ENCODE results near the gene PRKAB1.

The PRKAB1 gene

DNA sequence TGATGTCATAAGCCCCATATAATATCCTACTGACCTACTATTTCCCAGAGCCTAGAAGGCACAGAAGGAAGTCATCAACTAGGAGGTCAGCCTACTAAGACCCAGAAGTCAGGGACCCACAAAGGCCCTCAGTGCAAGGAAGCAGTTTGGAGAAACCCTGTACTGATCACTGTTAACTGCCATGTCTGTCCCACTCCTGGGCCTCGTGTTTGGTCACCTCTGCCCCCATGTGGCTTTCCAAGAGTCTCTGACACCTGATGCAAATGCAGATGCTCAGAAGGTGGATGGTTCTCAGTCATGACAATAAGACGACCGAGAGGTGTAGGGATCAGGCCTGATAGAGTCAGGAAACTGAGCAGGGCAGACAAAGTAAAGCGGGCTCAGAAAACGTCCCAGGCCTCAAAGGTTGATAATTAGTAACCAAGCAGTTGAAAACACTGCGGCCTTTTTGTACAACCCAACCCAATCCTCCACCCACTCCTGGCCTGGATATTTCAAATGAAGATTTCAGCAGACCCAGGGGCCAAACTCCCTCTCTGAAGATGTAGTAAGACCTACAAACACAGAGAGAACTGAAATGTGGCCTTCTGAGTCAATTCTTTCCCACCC lies 23.4 kb downstream of the PRKAB1 start:
- Histone ChIP-seq H3K9me3 (replicated peaks; ENCODE audit: insufficient read depth, low read length) (no peaks in the 10 kb centered on the region), H3K27me3 (replicated peaks; ENCODE audit: insufficient read depth, low read length) (no peaks in the 10 kb centered on the region), H3K4me3 (ENCODE audit: low read length) (no peak overlapping the region), H2AFZ (ENCODE audit: low read length) (no peak overlapping the region), H3K9ac (ENCODE audit: low read length) (no peak overlapping the region), H3F3A (ENCODE audit: insufficient read depth, low read length) (no peaks in the 10 kb centered on the region), H3K4me2 (ENCODE audit: low read depth, low read length) (no peak overlapping the region), H3K27ac (ENCODE audit: low read length) (no peak overlapping the region), H3K36me3 (replicated peaks; ENCODE audit: insufficient read depth, low read length) (no peaks in the 10 kb centered on the region), H3K9me2 (replicated peaks; ENCODE audit: insufficient read depth, low read length) (no peaks in the 10 kb centered on the region), H3K79me2 (ENCODE audit: low read length) (no peaks in the 10 kb centered on the region), H4K20me1 (ENCODE audit: insufficient read depth, low read length) (no peaks in the 10 kb centered on the region), H3K4me1 (ENCODE audit: low read length) (no peaks in the 10 kb centered on the region)
- DNase-seq, result no peak
- no peak for TF ChIP-seq EZH2phosphoT487 (IDR thresholded peaks at IDR 0.05; ENCODE audit: low read length)
- TF ChIP-seq EZH2 (optimal IDR thresholded peaks at IDR 0.05; ENCODE audit: low read depth, low read length), result no peak
- TF ChIP-seq, protein P1, sequence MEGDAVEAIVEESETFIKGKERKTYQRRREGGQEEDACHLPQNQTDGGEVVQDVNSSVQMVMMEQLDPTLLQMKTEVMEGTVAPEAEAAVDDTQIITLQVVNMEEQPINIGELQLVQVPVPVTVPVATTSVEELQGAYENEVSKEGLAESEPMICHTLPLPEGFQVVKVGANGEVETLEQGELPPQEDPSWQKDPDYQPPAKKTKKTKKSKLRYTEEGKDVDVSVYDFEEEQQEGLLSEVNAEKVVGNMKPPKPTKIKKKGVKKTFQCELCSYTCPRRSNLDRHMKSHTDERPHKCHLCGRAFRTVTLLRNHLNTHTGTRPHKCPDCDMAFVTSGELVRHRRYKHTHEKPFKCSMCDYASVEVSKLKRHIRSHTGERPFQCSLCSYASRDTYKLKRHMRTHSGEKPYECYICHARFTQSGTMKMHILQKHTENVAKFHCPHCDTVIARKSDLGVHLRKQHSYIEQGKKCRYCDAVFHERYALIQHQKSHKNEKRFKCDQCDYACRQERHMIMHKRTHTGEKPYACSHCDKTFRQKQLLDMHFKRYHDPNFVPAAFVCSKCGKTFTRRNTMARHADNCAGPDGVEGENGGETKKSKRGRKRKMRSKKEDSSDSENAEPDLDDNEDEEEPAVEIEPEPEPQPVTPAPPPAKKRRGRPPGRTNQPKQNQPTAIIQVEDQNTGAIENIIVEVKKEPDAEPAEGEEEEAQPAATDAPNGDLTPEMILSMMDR (IDR thresholded peaks at IDR 0.05; ENCODE audit: low read length), result no peak

DNA sequence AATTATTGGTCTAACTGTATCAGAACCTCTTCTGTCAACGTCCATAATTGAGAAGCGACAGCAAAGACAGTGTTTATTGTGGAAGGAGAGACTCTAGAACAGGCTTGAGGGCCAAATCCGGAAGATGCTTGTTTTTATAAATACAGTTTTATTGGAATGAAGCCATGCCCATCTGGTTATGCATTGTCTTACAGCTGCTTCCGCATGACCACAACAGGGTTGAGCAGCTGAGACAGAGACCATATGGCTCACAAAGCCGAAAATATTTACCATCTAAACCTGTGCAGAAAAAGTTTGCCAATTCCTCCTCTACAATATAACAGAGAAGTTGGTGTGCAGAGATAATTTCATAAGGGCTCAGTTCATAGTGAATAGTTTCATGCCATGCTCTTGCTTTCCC lies 24.5 kb downstream of the PRKAB1 start:
- no peak overlapping the region for H3K4me3 ChIP-seq (ENCODE audit: low read length)
- no peaks in the 10 kb centered on the region for H3K9me3 ChIP-seq (replicated peaks; ENCODE audit: insufficient read depth, low read length)
- H3K27ac ChIP-seq (ENCODE audit: low read length), result no peak overlapping the region
- TF ChIP-seq, protein P1 (IDR thresholded peaks at IDR 0.05; ENCODE audit: low read length), result no peak
- TF ChIP-seq EZH2phosphoT487 (IDR thresholded peaks at IDR 0.05; ENCODE audit: low read length), result no peak
- TF ChIP-seq EZH2 (optimal IDR thresholded peaks at IDR 0.05; ENCODE audit: low read depth, low read length), result no peak
- H3F3A ChIP-seq (ENCODE audit: insufficient read depth, low read length), result no peaks in the 10 kb centered on the region
- no peak overlapping the region for H2AFZ ChIP-seq (ENCODE audit: low read length)
- no peak overlapping the region for H3K4me2 ChIP-seq (ENCODE audit: low read depth, low read length)
- no peak overlapping the region for H3K9ac ChIP-seq (ENCODE audit: low read length)
- no peaks in the 10 kb centered on the region for H3K9me2 ChIP-seq (replicated peaks; ENCODE audit: insufficient read depth, low read length)
- H3K27me3 ChIP-seq (replicated peaks; ENCODE audit: insufficient read depth, low read length), result no peaks in the 10 kb centered on the region
- no peaks in the 10 kb centered on the region for H4K20me1 ChIP-seq (ENCODE audit: insufficient read depth, low read length)
- H3K4me1 ChIP-seq (ENCODE audit: low read length), result no peaks in the 10 kb centered on the region
- no peaks in the 10 kb centered on the region for H3K36me3 ChIP-seq (replicated peaks; ENCODE audit: insufficient read depth, low read length)
- H3K79me2 ChIP-seq (ENCODE audit: low read length), result no peaks in the 10 kb centered on the region
- DNase-seq, result no peak

DNA sequence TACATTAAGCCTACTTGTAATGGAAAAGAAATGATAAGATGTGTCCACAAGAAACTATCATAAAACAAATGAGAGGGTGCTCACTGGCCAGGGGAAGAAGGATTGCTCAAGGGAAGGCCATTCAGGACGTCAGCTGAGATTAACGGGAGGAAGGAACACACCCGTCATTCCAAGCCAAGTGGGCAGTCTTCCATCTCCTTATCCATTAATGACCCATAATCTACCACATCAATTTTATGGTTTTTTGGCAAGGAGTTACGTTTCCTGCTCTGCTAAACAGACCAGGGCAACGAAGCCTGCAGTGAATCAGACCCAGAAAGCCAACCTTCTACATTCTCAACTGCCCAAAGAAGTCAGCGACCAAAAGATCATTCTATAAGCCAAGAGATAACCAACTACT lies 25.1 kb downstream of the PRKAB1 start:
- H3F3A ChIP-seq (ENCODE audit: insufficient read depth, low read length), result no peaks in the 10 kb centered on the region
- H3K9ac ChIP-seq (ENCODE audit: low read length), result no peak overlapping the region
- DNase-seq, result no peak
- H2AFZ ChIP-seq (ENCODE audit: low read length), result no peak overlapping the region
- H3K79me2 ChIP-seq (ENCODE audit: low read length), result no peaks in the 10 kb centered on the region
- H3K4me1 ChIP-seq (ENCODE audit: low read length), result no peaks in the 10 kb centered on the region
- H3K27ac ChIP-seq (ENCODE audit: low read length), result no peak overlapping the region
- TF ChIP-seq, protein P1 (IDR thresholded peaks at IDR 0.05; ENCODE audit: low read length), result no peak
- TF ChIP-seq EZH2 (optimal IDR thresholded peaks at IDR 0.05; ENCODE audit: low read depth, low read length) (no peak), EZH2phosphoT487 (IDR thresholded peaks at IDR 0.05; ENCODE audit: low read length) (no peak)
- no peaks in the 10 kb centered on the region for H4K20me1 ChIP-seq (ENCODE audit: insufficient read depth, low read length)
- no peaks in the 10 kb centered on the region for H3K27me3 ChIP-seq (replicated peaks; ENCODE audit: insufficient read depth, low read length)
- no peaks in the 10 kb centered on the region for H3K36me3 ChIP-seq (replicated peaks; ENCODE audit: insufficient read depth, low read length)
- H3K4me3 ChIP-seq (ENCODE audit: low read length), result no peak overlapping the region
- no peaks in the 10 kb centered on the region for H3K9me2 ChIP-seq (replicated peaks; ENCODE audit: insufficient read depth, low read length)
- no peaks in the 10 kb centered on the region for H3K9me3 ChIP-seq (replicated peaks; ENCODE audit: insufficient read depth, low read length)
- no peak overlapping the region for H3K4me2 ChIP-seq (ENCODE audit: low read depth, low read length)
